ENCODE data around the gene CHAMP1. TPM values are rescaled to one million over a fixed set of nuclear protein-coding genes. Genes with fewer than 3 reads are reported as not detected.

The CHAMP1 gene
- total RNA-seq, 1 donor from 2014 or later, result 25.4 TPM

- Histone ChIP-seq H2AFZ (replicated peaks) (no peak overlapping the region), H3K9ac (no peak overlapping the region), H3K27me3 (no peaks in the 10 kb centered on the region), H3K36me3 (peaks cover 34% of the 10 kb centered on the region), H4K20me1 (ENCODE audit: low read depth) (peaks cover 57% of the 10 kb centered on the region), H3K4me1 (peaks cover 8% of the 10 kb centered on the region), H3F3A (ENCODE audit: low read depth) (no peaks in the 10 kb centered on the region), H3K79me2 (ENCODE audit: low read depth) (peaks cover 99% of the 10 kb centered on the region), H3K9me3 (ENCODE audit: low read depth) (no peaks in the 10 kb centered on the region), H3K4me3 (no peak overlapping the region), H3K27ac (no peak overlapping the region), H3K4me2 (no peak overlapping the region)
- TF ChIP-seq CTCF (IDR thresholded peaks at IDR 0.05) (no peak), EZH2 (IDR thresholded peaks at IDR 0.05) (no peak), EZH2phosphoT487 (IDR thresholded peaks at IDR 0.05) (no peak)
- Mint-ChIP-seq H3K4me1 (peaks cover 17% of the 10 kb centered on the region), H3K27me3 (ENCODE audit: insufficient read depth, low read depth) (peaks cover 2% of the 10 kb centered on the region), H3K9me3 (no peaks in the 10 kb centered on the region), H3K27ac (no peak overlapping the region), H3K36me3 (peaks cover 59% of the 10 kb centered on the region), H3K4me3 (no peak overlapping the region)
- DNase-seq (ENCODE audit: low spot score), result no peak
Measured at GRCh38 chr13:114320065-114320464, 5.8 kb downstream of the CHAMP1 start.

- TF ChIP-seq CTCF (IDR thresholded peaks at IDR 0.05), result no peak
- TF ChIP-seq EZH2 (IDR thresholded peaks at IDR 0.05), result no peak
- no peak for TF ChIP-seq EZH2phosphoT487 (IDR thresholded peaks at IDR 0.05)
- H3K4me1 Mint-ChIP-seq, result peaks cover 12% of the 10 kb centered on the region
- peaks cover 98% of the 10 kb centered on the region for H3K79me2 ChIP-seq (ENCODE audit: low read depth)
- H3K27me3 Mint-ChIP-seq (ENCODE audit: insufficient read depth, low read depth), result peaks cover 2% of the 10 kb centered on the region
- no peak overlapping the region for H3K4me3 ChIP-seq
- H3K4me2 ChIP-seq, result no peak overlapping the region
- no peak overlapping the region for H3K27ac ChIP-seq
- peaks cover 67% of the 10 kb centered on the region for H3K36me3 Mint-ChIP-seq
- H4K20me1 ChIP-seq (ENCODE audit: low read depth), result peaks cover 47% of the 10 kb centered on the region
- no peaks in the 10 kb centered on the region for H3K9me3 ChIP-seq (ENCODE audit: low read depth)
- H3K36me3 ChIP-seq, result peaks cover 36% of the 10 kb centered on the region
- H3K9ac ChIP-seq, result no peak overlapping the region
- H2AFZ ChIP-seq (replicated peaks), result no peak overlapping the region
- peaks cover 2% of the 10 kb centered on the region for H3F3A ChIP-seq (ENCODE audit: low read depth)
- H3K27me3 ChIP-seq, result no peaks in the 10 kb centered on the region
- no peaks in the 10 kb centered on the region for H3K4me1 ChIP-seq
- no peak overlapping the region for H3K27ac Mint-ChIP-seq
- no peaks in the 10 kb centered on the region for H3K9me3 Mint-ChIP-seq
- DNase-seq (ENCODE audit: low spot score), result no peak
- H3K4me3 Mint-ChIP-seq, result no peak overlapping the region
Measured at GRCh38 chr13:114321256-114321655, 7.0 kb downstream of the CHAMP1 start.

- no peak for DNase-seq (ENCODE audit: low spot score)
- Histone ChIP-seq H3K9me3 (ENCODE audit: low read depth) (no peaks in the 10 kb centered on the region), H3K4me3 (no peak overlapping the region), H3F3A (ENCODE audit: low read depth) (peaks cover 17% of the 10 kb centered on the region), H2AFZ (replicated peaks) (no peak overlapping the region), H3K27me3 (no peaks in the 10 kb centered on the region), H3K4me1 (no peaks in the 10 kb centered on the region), H4K20me1 (ENCODE audit: low read depth) (peaks cover 35% of the 10 kb centered on the region), H3K79me2 (ENCODE audit: low read depth) (peaks cover 91% of the 10 kb centered on the region), H3K27ac (no peak overlapping the region), H3K4me2 (no peak overlapping the region), H3K9ac (no peak overlapping the region), H3K36me3 (peaks cover 40% of the 10 kb centered on the region)
- Mint-ChIP-seq H3K36me3 (peaks cover 61% of the 10 kb centered on the region), H3K9me3 (no peaks in the 10 kb centered on the region), H3K4me1 (peaks cover 2% of the 10 kb centered on the region), H3K4me3 (no peak overlapping the region), H3K27ac (no peak overlapping the region), H3K27me3 (ENCODE audit: insufficient read depth, low read depth) (peaks cover 2% of the 10 kb centered on the region)
- TF ChIP-seq CTCF (IDR thresholded peaks at IDR 0.05) (no peak), EZH2phosphoT487 (IDR thresholded peaks at IDR 0.05) (no peak), EZH2 (IDR thresholded peaks at IDR 0.05) (no peak)
Measured at GRCh38 chr13:114323349-114323748, 9.0 kb downstream of the CHAMP1 start.
